OCI-LY3 (cell line): ENCODE measurements around the gene HDX.
A peak's percentile ranks its signal among the peaks of the same experiment; 100 is the strongest.

ENCODE experiments used
- H2AFZ ChIP-seq: fragments of 200-600, 300-600 bp; shearing (Covaris generic); 2 replicates; pipeline ENCODE4 v1.6.0; 2014; ENCODE audit warnings: antibody characterized with exemption, low read depth, low read length
- H3K27ac ChIP-seq: fragments of 200-600, 300-600 bp; sonication (generic); 2 replicates; pipeline ENCODE4 v1.5.1; 2014; ENCODE audit warnings: mild to moderate bottlenecking, low read length, moderate library complexity, mixed read lengths
- H3K27me3 ChIP-seq: fragments of 200-600, 300-600 bp; sonication (generic); 2 replicates; pipeline ENCODE4 v1.6.1; 2014; ENCODE audit warnings: low read depth, low read length, mixed read lengths
- H3K36me3 ChIP-seq: fragments of 200-600, 300-600 bp; sonication (generic); replicated peaks from 2 replicates; pipeline ENCODE3; 2014; ENCODE audit warnings: low read depth, low read length, mixed read lengths
- H3K4me1 ChIP-seq: fragments of 300-600, 200-600 bp; sonication (generic); 2 replicates; pipeline ENCODE4 v1.6.1; 2014; ENCODE audit warnings: low read length, mixed read lengths
- H3K4me2 ChIP-seq: fragments of 200-600, 300-600 bp; sonication (generic); 2 replicates; pipeline ENCODE4 v1.6.1; 2014; ENCODE audit warnings: low read length, mixed read lengths
- H3K4me3 ChIP-seq: fragments of 300-600, 200-600 bp; sonication (generic); 2 replicates; pipeline ENCODE4 v1.5.1; 2014; ENCODE audit warnings: antibody characterized with exemption, mild to moderate bottlenecking, low read length, moderate library complexity
- H3K79me2 ChIP-seq: fragments of 300-600, 200-600 bp; shearing (Covaris generic); 2 replicates; pipeline ENCODE4 v1.6.1; 2014; ENCODE audit warnings: mild to moderate bottlenecking, low read length, mixed read lengths
- H3K9ac ChIP-seq: fragments of 300-600, 200-600 bp; shearing (Covaris generic); 2 replicates; pipeline ENCODE4 v1.6.0; 2014; ENCODE audit warnings: mild to moderate bottlenecking, low read length, moderate library complexity
- H3K9me3 ChIP-seq: fragments of 200-600, 300-600 bp; shearing (Covaris generic); 2 replicates; pipeline ENCODE4 v1.6.1; 2014; ENCODE audit warnings: low read length, mixed read lengths; ENCODE audit not compliant: insufficient read depth
- H4K20me1 ChIP-seq: fragments of 200-600, 300-600 bp; sonication (generic); 2 replicates; pipeline ENCODE4 v1.6.1; 2016; ENCODE audit warnings: low read length, mixed read lengths; ENCODE audit not compliant: insufficient read depth
- CTCF ChIP-seq: fragments of 200-600, 300-600 bp; sonication (generic); IDR thresholded peaks from 2 replicates; pipeline ENCODE4 v1.5.1; 2014; ENCODE audit warnings: antibody characterized with exemption, low read length, low read depth
- EZH2phosphoT487 ChIP-seq: fragments of 200-600 bp; shearing (Covaris generic); IDR thresholded peaks from 2 replicates; pipeline ENCODE4 v1.6.1; 2018; ENCODE audit warnings: antibody characterized with exemption, mixed run types, low read depth

HDX gene

GRCh38 chrX:84363051-84363450 lies 139.2 kb downstream of the HDX start:
- no peak for TF ChIP-seq CTCF
- TF ChIP-seq EZH2phosphoT487, result no peak
- Histone ChIP-seq H3K4me3 (no peak overlapping the region), H3K27ac (no peak overlapping the region), H4K20me1 (no peaks in the 10 kb centered on the region), H2AFZ (no peak overlapping the region), H3K27me3 (no peaks in the 10 kb centered on the region), H3K9ac (no peak overlapping the region), H3K36me3 (no peaks in the 10 kb centered on the region), H3K4me1 (no peaks in the 10 kb centered on the region), H3K9me3 (no peaks in the 10 kb centered on the region), H3K79me2 (no peaks in the 10 kb centered on the region), H3K4me2 (peak overlapping the region; percentile 4; the same call in 1 of the 2 replicates)

- no peaks in the 10 kb centered on the region for H3K4me1 ChIP-seq
- H3K27me3 ChIP-seq, result no peaks in the 10 kb centered on the region
- H3K36me3 ChIP-seq, result no peaks in the 10 kb centered on the region
- H2AFZ ChIP-seq, result no peak overlapping the region
- H3K27ac ChIP-seq, result no peak overlapping the region
- no peaks in the 10 kb centered on the region for H3K79me2 ChIP-seq
- no peaks in the 10 kb centered on the region for H3K9me3 ChIP-seq
- no peak overlapping the region for H3K9ac ChIP-seq
- no peaks in the 10 kb centered on the region for H4K20me1 ChIP-seq
- TF ChIP-seq EZH2phosphoT487 (no peak), CTCF (no peak)
- H3K4me2 ChIP-seq, result no peak overlapping the region
- no peak overlapping the region for H3K4me3 ChIP-seq
Measured at GRCh38 chrX:84362184-84362838, 139.9 kb downstream of the HDX start.

GRCh38 chrX:84358271-84358670 lies 144.0 kb downstream of the HDX start:
- TF ChIP-seq EZH2phosphoT487 (no peak), CTCF (no peak)
- Histone ChIP-seq H3K27ac (no peak overlapping the region), H3K4me1 (no peaks in the 10 kb centered on the region), H3K9me3 (no peaks in the 10 kb centered on the region), H4K20me1 (no peaks in the 10 kb centered on the region), H3K36me3 (no peaks in the 10 kb centered on the region), H3K4me2 (no peak overlapping the region), H3K9ac (no peak overlapping the region), H3K79me2 (no peaks in the 10 kb centered on the region), H2AFZ (no peak overlapping the region), H3K4me3 (no peak overlapping the region), H3K27me3 (no peaks in the 10 kb centered on the region)

GRCh38 chrX:84357296-84357695 lies 145.0 kb downstream of the HDX start:
- Histone ChIP-seq H3K79me2 (no peaks in the 10 kb centered on the region), H3K9ac (no peak overlapping the region), H3K27me3 (no peaks in the 10 kb centered on the region), H3K27ac (no peak overlapping the region), H3K36me3 (no peaks in the 10 kb centered on the region), H2AFZ (no peak overlapping the region), H3K4me1 (no peaks in the 10 kb centered on the region), H3K4me3 (no peak overlapping the region), H3K4me2 (no peak overlapping the region), H4K20me1 (no peaks in the 10 kb centered on the region), H3K9me3 (no peaks in the 10 kb centered on the region)
- no peak for TF ChIP-seq CTCF
- TF ChIP-seq EZH2phosphoT487, result no peak
